Breast epithelium (tissue), 3 donors: ENCODE measurements around the gene PDLIM1.

ENCODE experiments used
- POLR2A ChIP-seq: fragments of 450-650 bp; IDR thresholded peaks from one replicate; pipeline ENCODE4 v1.6.1; 2016; ENCODE audit warnings: antibody characterized with exemption, mild to moderate bottlenecking, moderate library complexity
- POLR2AphosphoS5 ChIP-seq, 3 donors: sonication (generic); formaldehyde crosslinking; IDR thresholded peaks; one replicate each; pipeline ENCODE4 v1.6.1; 2017; ENCODE audit warnings: antibody characterized with exemption in 3 of 3
- TF ChIP-seq, protein P1 (sequence below), 3 donors: fragments of 450-650 bp; IDR thresholded peaks; one replicate each; pipeline ENCODE4 v1.5.1; 2016 to 2017; ENCODE audit warnings: antibody characterized with exemption in 3 of 3, mild to moderate bottlenecking in 3 of 3, moderate library complexity in 3 of 3

DNA sequence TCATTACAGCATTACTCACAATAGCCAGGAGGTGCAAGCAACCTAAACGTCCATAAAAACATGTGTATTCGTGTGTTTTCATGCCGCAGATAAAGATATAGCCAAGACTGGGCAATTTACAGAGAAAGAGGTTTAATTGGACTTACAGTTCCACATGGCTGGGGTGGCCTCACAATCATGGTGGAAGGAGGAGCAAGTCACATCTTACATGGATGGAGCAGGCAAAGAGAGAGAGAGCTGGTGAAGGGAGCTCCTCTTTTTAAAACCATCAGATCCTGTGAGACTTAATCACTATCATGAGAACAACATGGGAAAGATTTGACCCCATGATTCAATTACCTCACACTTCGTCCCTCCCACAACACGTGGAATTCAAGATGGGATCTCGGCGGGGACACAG lies 33.0 kb downstream of the PDLIM1 start:
- TF ChIP-seq, protein P1, sequence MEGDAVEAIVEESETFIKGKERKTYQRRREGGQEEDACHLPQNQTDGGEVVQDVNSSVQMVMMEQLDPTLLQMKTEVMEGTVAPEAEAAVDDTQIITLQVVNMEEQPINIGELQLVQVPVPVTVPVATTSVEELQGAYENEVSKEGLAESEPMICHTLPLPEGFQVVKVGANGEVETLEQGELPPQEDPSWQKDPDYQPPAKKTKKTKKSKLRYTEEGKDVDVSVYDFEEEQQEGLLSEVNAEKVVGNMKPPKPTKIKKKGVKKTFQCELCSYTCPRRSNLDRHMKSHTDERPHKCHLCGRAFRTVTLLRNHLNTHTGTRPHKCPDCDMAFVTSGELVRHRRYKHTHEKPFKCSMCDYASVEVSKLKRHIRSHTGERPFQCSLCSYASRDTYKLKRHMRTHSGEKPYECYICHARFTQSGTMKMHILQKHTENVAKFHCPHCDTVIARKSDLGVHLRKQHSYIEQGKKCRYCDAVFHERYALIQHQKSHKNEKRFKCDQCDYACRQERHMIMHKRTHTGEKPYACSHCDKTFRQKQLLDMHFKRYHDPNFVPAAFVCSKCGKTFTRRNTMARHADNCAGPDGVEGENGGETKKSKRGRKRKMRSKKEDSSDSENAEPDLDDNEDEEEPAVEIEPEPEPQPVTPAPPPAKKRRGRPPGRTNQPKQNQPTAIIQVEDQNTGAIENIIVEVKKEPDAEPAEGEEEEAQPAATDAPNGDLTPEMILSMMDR (IDR thresholded peaks at IDR 0.05), result no peak
- TF ChIP-seq POLR2A (no peak), POLR2AphosphoS5 (IDR thresholded peaks at IDR 0.05) (no peak)
